ENCODE data around the gene MARVELD1.

DNA sequence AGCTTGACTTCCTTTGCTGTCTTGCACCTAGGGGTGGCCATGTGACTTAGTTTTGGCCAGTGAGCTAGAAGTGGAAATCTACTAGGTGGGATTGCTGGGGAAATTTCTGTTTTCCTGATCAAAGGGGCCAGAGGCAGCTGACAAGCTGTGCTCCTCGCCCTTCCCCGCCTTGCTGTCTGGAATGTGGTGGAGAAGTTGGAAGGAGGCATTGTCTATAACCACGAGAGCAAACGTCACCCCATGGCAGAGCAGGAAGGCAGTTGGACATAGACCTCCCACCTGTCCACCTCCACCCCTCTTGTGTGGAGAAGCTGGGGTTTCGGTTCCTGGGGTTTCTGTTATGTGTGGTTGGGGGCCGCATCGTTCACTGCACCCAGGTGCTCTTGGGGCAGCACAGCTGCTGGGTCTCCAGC lies 51.0 kb downstream of the MARVELD1 start:
- TF ChIP-seq, protein P1, sequence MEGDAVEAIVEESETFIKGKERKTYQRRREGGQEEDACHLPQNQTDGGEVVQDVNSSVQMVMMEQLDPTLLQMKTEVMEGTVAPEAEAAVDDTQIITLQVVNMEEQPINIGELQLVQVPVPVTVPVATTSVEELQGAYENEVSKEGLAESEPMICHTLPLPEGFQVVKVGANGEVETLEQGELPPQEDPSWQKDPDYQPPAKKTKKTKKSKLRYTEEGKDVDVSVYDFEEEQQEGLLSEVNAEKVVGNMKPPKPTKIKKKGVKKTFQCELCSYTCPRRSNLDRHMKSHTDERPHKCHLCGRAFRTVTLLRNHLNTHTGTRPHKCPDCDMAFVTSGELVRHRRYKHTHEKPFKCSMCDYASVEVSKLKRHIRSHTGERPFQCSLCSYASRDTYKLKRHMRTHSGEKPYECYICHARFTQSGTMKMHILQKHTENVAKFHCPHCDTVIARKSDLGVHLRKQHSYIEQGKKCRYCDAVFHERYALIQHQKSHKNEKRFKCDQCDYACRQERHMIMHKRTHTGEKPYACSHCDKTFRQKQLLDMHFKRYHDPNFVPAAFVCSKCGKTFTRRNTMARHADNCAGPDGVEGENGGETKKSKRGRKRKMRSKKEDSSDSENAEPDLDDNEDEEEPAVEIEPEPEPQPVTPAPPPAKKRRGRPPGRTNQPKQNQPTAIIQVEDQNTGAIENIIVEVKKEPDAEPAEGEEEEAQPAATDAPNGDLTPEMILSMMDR (IDR thresholded peaks at IDR 0.05; ENCODE audit: low read length): no peak
- no peak for TF ChIP-seq EZH2 (IDR thresholded peaks at IDR 0.05; ENCODE audit: borderline replicate concordance, low read length)
